ENCODE data around the gene ARHGAP22.

GRCh38 chr10:48406658-48407057 lies 198.2 kb downstream of the ARHGAP22 start:
- TF ChIP-seq GATA2 (IDR thresholded peaks at IDR 0.05; ENCODE audit: low read depth, low read length) (no peak), GATA3 (IDR thresholded peaks at IDR 0.05; ENCODE audit: low read depth, low read length) (no peak)
